Smooth muscle cell (in vitro differentiated cells): ENCODE measurements around the gene C3orf70. TPM values are rescaled to one million over a fixed set of nuclear protein-coding genes. Genes with fewer than 3 reads are reported as not detected.

Source experiments
- DNase-seq: peaks from one replicate; lab custom pipeline; 2025; ENCODE audit not compliant: unreplicated experiment; lab: John Stamatoyannopoulos, UW
- H2AFZ ChIP-seq: fragments of 200-600 bp; sonication (generic); 2 replicates; pipeline ENCODE4 v1.6.0; 2016; ENCODE audit warnings: antibody characterized with exemption, low read depth, mild to moderate bottlenecking
- H3F3A ChIP-seq: fragments of 200-600 bp; sonication (generic); 2 replicates; pipeline ENCODE4 v1.6.0; 2017; ENCODE audit warnings: antibody characterized with exemption, low read depth
- H3K27ac ChIP-seq: fragments of 200-600 bp; sonication (generic); 2 replicates; pipeline ENCODE4 v1.5.1; 2016; ENCODE audit warnings: low read depth, mild to moderate bottlenecking
- H3K27me3 ChIP-seq: fragments of 200-600 bp; sonication (generic); 2 replicates; pipeline ENCODE4 v1.6.1; 2016; ENCODE audit warnings: low read depth, mild to moderate bottlenecking
- H3K36me3 ChIP-seq: fragments of 200-600 bp; sonication (generic); 2 replicates; pipeline ENCODE4 v1.5.1; 2016; ENCODE audit warnings: low read depth
- H3K4me1 ChIP-seq: fragments of 200-600 bp; sonication (generic); 2 replicates; pipeline ENCODE4 v1.5.1; 2016; ENCODE audit warnings: low read depth
- H3K4me2 ChIP-seq: fragments of 200-600 bp; sonication (generic); 2 replicates; pipeline ENCODE4 v1.6.0; 2016; ENCODE audit warnings: mild to moderate bottlenecking
- H3K4me3 ChIP-seq: fragments of 200-600 bp; sonication (generic); 2 replicates; pipeline ENCODE4 v1.5.1; 2016; ENCODE audit warnings: mild to moderate bottlenecking
- H3K79me2 ChIP-seq: fragments of 200-600 bp; sonication (generic); 2 replicates; pipeline ENCODE4 v1.6.0; 2016; ENCODE audit warnings: low read depth, mild to moderate bottlenecking
- H3K9ac ChIP-seq: fragments of 200-600 bp; sonication (generic); 2 replicates; pipeline ENCODE4 v1.6.0; 2016; ENCODE audit warnings: low read depth
- H3K9me3 ChIP-seq: fragments of 200-600 bp; sonication (generic); replicated peaks from 2 replicates; pipeline ENCODE4 v1.5.1; 2016; ENCODE audit warnings: low read depth
- H4K20me1 ChIP-seq: fragments of 200-600 bp; sonication (generic); 2 replicates; pipeline ENCODE4 v1.6.0; 2016; ENCODE audit warnings: low read depth
- WGBS: methylation state at CpG from one replicate; pipeline ENCODE4 v1.1.7; 2016; ENCODE audit warnings: low lambda C conversion rate; 5-methylcytosine and 5-hydroxymethylcytosine counted together
- polyA plus RNA-seq: library from polyadenylated mRNA; unstranded; fragments of >200 nt; fragmentation: Nextera tagmentation; extraction: Ambion mirVana; gene quantifications from 2 replicates; pipeline ENCODE4 v1.2.1, GENCODE V29; 2016
- total RNA-seq: library from RNA; depleted of rRNA; stranded (reverse); fragments of >200 nt; gene quantifications from 2 replicates; pipeline ENCODE4 v1.2.3, GENCODE V29; 2014
- TF ChIP-seq, protein P1 (sequence below): fragments of 200-600 bp; sonication (generic); IDR thresholded peaks from 2 replicates; pipeline ENCODE4 v1.5.1; 2017; ENCODE audit warnings: borderline replicate concordance, mild to moderate bottlenecking, antibody characterized with exemption; ENCODE audit not compliant: insufficient read depth, poor library complexity, severe bottlenecking

C3orf70 gene
- total and polyA plus RNA-seq, 2 experiments from 2014 or later: 0.23 to 0.72 TPM

DNA sequence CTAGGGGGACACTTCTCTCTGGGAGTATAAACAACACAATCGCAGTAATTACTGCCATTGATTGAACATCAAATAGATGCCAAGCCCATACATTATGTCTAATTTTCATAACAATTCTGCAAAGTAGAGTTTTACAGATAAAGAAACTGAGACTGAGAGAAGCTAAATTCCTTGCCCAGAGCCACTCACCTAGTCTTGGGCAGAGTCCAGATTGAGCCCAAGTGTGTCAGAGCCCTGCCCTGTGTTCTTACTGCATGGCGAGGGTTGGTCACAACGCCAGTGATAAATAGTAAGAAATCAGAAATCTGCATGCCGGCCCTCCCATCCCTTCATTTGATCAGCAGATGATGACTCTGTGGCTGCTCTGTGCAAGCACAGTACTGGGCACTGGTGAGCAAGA lies 106.3 kb downstream of the C3orf70 start:
- 97% methylated on average over 4 of the region's 4 CpGs for WGBS

GRCh38 chr3:185046164-185046515 lies 106.7 kb downstream of the C3orf70 start:
- no peak overlapping the region for H2AFZ ChIP-seq
- H3K9ac ChIP-seq: no peak overlapping the region
- no peaks in the 10 kb centered on the region for H3K9me3 ChIP-seq
- DNase-seq: no peak
- TF ChIP-seq, protein P1, sequence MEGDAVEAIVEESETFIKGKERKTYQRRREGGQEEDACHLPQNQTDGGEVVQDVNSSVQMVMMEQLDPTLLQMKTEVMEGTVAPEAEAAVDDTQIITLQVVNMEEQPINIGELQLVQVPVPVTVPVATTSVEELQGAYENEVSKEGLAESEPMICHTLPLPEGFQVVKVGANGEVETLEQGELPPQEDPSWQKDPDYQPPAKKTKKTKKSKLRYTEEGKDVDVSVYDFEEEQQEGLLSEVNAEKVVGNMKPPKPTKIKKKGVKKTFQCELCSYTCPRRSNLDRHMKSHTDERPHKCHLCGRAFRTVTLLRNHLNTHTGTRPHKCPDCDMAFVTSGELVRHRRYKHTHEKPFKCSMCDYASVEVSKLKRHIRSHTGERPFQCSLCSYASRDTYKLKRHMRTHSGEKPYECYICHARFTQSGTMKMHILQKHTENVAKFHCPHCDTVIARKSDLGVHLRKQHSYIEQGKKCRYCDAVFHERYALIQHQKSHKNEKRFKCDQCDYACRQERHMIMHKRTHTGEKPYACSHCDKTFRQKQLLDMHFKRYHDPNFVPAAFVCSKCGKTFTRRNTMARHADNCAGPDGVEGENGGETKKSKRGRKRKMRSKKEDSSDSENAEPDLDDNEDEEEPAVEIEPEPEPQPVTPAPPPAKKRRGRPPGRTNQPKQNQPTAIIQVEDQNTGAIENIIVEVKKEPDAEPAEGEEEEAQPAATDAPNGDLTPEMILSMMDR: no peak
- no peaks in the 10 kb centered on the region for H3K27me3 ChIP-seq
- H3K4me1 ChIP-seq: no peaks in the 10 kb centered on the region
- no peaks in the 10 kb centered on the region for H3K79me2 ChIP-seq
- H3K36me3 ChIP-seq: no peaks in the 10 kb centered on the region
- H4K20me1 ChIP-seq: no peaks in the 10 kb centered on the region
- no peaks in the 10 kb centered on the region for H3F3A ChIP-seq
- H3K27ac ChIP-seq: no peak overlapping the region
- H3K4me2 ChIP-seq: no peak overlapping the region
- no peak overlapping the region for H3K4me3 ChIP-seq
- 77% methylated on average over 1 of the region's 1 CpG for WGBS

More for the DNA sequence above, 106.3 kb downstream of the C3orf70 start:
- no peak for DNase-seq
- Histone ChIP-seq H3K36me3 (no peaks in the 10 kb centered on the region), H3K4me3 (no peak overlapping the region), H3K4me2 (no peak overlapping the region), H2AFZ (no peak overlapping the region), H3K9ac (no peak overlapping the region), H4K20me1 (no peaks in the 10 kb centered on the region), H3K27me3 (no peaks in the 10 kb centered on the region), H3K79me2 (no peaks in the 10 kb centered on the region), H3K27ac (no peak overlapping the region), H3F3A (no peaks in the 10 kb centered on the region), H3K9me3 (no peaks in the 10 kb centered on the region), H3K4me1 (no peaks in the 10 kb centered on the region)
- TF ChIP-seq, protein P1: no peak

GRCh38 chr3:185042312-185043050 lies 110.4 kb downstream of the C3orf70 start:
- Histone ChIP-seq H3K27me3 (no peaks in the 10 kb centered on the region), H3K4me3 (no peak overlapping the region), H3K27ac (no peak overlapping the region), H3F3A (no peaks in the 10 kb centered on the region), H3K9me3 (no peaks in the 10 kb centered on the region), H4K20me1 (no peaks in the 10 kb centered on the region), H2AFZ (no peak overlapping the region), H3K36me3 (no peaks in the 10 kb centered on the region), H3K79me2 (no peaks in the 10 kb centered on the region), H3K4me2 (no peak overlapping the region), H3K4me1 (no peaks in the 10 kb centered on the region), H3K9ac (no peak overlapping the region)
- WGBS: 90% methylated on average over 7 of the region's 7 CpGs
- DNase-seq: no peak
- TF ChIP-seq, protein P1: no peak

DNA sequence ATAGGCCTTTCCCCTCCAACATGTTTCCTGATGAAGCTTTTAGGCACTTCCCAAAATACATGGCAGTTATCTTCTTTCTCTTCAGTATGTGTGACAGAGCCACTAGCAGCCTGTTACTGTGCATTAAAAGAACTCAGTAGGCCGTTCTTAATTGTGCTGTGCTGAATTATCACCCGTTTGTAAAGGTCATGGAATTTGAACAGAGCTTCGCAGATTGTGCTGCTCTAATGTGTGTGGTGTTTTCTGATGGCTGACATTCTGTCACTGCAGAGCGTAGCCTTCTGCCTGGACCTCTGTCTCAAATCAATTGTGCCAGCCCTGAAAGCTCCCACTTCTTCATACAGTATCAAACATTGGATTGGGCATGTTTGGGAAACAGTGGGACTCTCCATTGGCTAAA lies 111.3 kb downstream of the C3orf70 start:
- H2AFZ ChIP-seq: no peak overlapping the region
- H3K4me3 ChIP-seq: no peak overlapping the region
- no peaks in the 10 kb centered on the region for H3K4me1 ChIP-seq
- no peaks in the 10 kb centered on the region for H3K27me3 ChIP-seq
- WGBS: 83% methylated on average over 4 of the region's 4 CpGs
- no peak overlapping the region for H3K9ac ChIP-seq
- peaks cover 4% of the 10 kb centered on the region for H3K9me3 ChIP-seq
- DNase-seq: no peak
- no peaks in the 10 kb centered on the region for H3K79me2 ChIP-seq
- H4K20me1 ChIP-seq: no peaks in the 10 kb centered on the region
- TF ChIP-seq, protein P1: no peak
- H3K36me3 ChIP-seq: no peaks in the 10 kb centered on the region
- H3K27ac ChIP-seq: no peak overlapping the region
- no peak overlapping the region for H3K4me2 ChIP-seq
- no peaks in the 10 kb centered on the region for H3F3A ChIP-seq
